ENCODE measurements around the gene SENP7.

Gene SENP7

DNA sequence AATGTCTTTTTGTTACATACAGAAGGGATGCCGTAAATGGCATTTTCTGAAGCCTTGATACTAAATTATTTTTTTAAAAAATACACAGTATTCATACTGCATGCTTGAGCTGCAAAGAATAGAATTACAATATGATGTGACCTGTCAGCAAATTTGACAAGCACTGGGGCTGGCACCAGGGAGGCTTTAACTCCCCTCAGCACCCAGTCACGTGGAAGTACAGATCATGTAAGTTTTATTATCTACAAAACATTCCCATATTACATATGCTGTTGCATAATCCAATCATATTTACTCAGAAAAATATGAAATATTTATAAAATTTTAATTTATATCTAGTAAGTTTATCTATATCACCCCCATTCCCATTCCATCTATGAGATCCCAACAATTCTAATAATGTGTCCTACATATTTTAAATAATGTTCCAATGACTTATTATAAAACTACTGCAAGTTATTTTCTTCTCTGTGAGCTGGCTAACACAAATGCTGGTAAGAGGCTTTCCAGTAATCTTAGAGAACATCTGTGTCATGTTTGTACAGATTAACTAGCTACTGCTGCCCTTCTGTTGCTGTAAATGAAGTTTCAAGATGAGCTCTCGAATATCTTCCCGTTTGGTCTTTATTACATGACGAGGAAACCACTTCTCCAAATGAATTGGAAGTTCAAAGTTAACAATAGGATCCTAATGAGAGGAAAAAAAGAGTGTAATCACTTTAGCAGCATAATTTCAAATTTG, 187.4 kb downstream of the SENP7 start:
- POLR2A ChIA-PET, result no interaction called here
- CTCF ChIA-PET, result no interaction called here
- no peak for TF ChIP-seq SUZ12 (IDR thresholded peaks at IDR 0.05)
- no peak for TF ChIP-seq SP1 (IDR thresholded peaks at IDR 0.05)
- TF ChIP-seq NFRKB (IDR thresholded peaks at IDR 0.05), result no peak
- no peak for TF ChIP-seq ARNT (IDR thresholded peaks at IDR 0.05)
- TF ChIP-seq ELF4 (IDR thresholded peaks at IDR 0.05), result no peak
- TF ChIP-seq FOXA1 (IDR thresholded peaks at IDR 0.05), result no peak
- no peak for TF ChIP-seq BHLHE40 (IDR thresholded peaks at IDR 0.05; ENCODE audit: borderline replicate concordance)
- TF ChIP-seq LEF1 (IDR thresholded peaks at IDR 0.05; ENCODE audit: borderline replicate concordance), result no peak
- no peak for TF ChIP-seq CTBP1 (IDR thresholded peaks at IDR 0.05; ENCODE audit: borderline replicate concordance)
- no peak for TF ChIP-seq FOXK2 (IDR thresholded peaks at IDR 0.05)
- no peak for TF ChIP-seq L3MBTL2 (conservative IDR thresholded peaks at IDR 0.05)
- no peak for TF ChIP-seq FOXM1 (IDR thresholded peaks at IDR 0.05; ENCODE audit: borderline replicate concordance)
- TF ChIP-seq HDGF (IDR thresholded peaks at IDR 0.05; ENCODE audit: borderline replicate concordance), result no peak
- TF ChIP-seq, protein P1, sequence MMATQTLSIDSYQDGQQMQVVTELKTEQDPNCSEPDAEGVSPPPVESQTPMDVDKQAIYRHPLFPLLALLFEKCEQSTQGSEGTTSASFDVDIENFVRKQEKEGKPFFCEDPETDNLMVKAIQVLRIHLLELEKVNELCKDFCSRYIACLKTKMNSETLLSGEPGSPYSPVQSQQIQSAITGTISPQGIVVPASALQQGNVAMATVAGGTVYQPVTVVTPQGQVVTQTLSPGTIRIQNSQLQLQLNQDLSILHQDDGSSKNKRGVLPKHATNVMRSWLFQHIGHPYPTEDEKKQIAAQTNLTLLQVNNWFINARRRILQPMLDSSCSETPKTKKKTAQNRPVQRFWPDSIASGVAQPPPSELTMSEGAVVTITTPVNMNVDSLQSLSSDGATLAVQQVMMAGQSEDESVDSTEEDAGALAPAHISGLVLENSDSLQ (IDR thresholded peaks at IDR 0.05), result no peak
- TF ChIP-seq TARDBP (IDR thresholded peaks at IDR 0.05), result no peak
- TF ChIP-seq ZNF384 (IDR thresholded peaks at IDR 0.05), result no peak
- DNase-seq (ENCODE audit: extremely low spot score), result no peak

DNA sequence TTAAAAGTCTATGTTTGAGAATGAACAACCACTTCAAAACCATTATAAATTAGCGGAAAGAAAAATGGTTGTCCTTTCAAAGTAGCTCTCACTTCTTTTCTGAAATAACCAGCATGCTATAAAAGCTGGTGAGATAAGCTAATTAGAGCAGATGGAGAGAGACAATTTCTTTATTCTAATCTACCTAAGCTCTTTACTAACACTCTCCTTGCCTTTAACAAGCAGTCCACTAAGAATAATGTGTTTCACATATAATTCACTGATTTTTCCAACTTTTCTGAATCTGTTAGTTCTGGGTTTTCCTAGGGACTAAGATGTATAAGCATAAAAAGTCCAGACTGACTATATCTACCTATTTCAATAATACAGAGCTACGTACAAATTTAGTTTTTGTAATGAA, 192.5 kb downstream of the SENP7 start, which contains the start of gene IMPG2:
TSS of gene IMPG2 (minus strand) at position 101 of the 400 bp plus-strand sequence. CDS start 203 bp downstream, outside the sequence.
- TF ChIP-seq ARNT (IDR thresholded peaks at IDR 0.05) (no peak), SP1 (IDR thresholded peaks at IDR 0.05) (no peak), HDGF (IDR thresholded peaks at IDR 0.05; ENCODE audit: borderline replicate concordance) (no peak), CTBP1 (IDR thresholded peaks at IDR 0.05; ENCODE audit: borderline replicate concordance) (no peak), L3MBTL2 (conservative IDR thresholded peaks at IDR 0.05) (no peak), NFRKB (IDR thresholded peaks at IDR 0.05) (no peak), BHLHE40 (IDR thresholded peaks at IDR 0.05; ENCODE audit: borderline replicate concordance) (no peak)
- TF ChIP-seq, protein P1 (IDR thresholded peaks at IDR 0.05), result no peak
- DNase-seq (ENCODE audit: extremely low spot score), result no peak
- ChIA-PET POLR2A (no interaction called here), CTCF (no interaction called here)

DNA sequence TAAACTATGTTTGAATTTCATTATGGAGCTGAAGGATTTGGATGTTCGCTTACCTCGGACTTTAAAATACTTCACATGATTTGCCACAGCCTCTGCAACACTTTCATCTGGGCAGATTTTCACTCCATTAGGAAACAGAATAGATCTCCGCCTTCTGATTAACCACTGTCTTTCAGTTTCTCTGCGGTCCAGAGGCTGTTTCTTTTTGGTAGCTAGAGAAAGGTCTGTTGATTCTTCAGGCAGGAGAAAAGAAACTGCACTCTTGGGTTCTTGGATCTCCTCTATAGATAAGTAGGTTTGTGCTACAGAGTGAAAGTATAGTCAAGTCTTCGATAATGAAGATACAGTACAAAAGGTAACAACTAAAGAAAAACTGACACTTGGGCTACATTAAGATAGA, 193.5 kb downstream of the SENP7 start:
- DNase-seq (ENCODE audit: extremely low spot score), result no peak
- TF ChIP-seq ZNF384 (IDR thresholded peaks at IDR 0.05) (no peak), HDGF (IDR thresholded peaks at IDR 0.05; ENCODE audit: borderline replicate concordance) (no peak), FOXA1 (IDR thresholded peaks at IDR 0.05) (no peak), SP1 (IDR thresholded peaks at IDR 0.05) (no peak), SUZ12 (IDR thresholded peaks at IDR 0.05) (no peak), TARDBP (IDR thresholded peaks at IDR 0.05) (no peak), LEF1 (IDR thresholded peaks at IDR 0.05; ENCODE audit: borderline replicate concordance) (no peak), ARNT (IDR thresholded peaks at IDR 0.05) (no peak), L3MBTL2 (conservative IDR thresholded peaks at IDR 0.05) (no peak)
- ChIA-PET CTCF (no interaction called here), POLR2A (no interaction called here)

DNA sequence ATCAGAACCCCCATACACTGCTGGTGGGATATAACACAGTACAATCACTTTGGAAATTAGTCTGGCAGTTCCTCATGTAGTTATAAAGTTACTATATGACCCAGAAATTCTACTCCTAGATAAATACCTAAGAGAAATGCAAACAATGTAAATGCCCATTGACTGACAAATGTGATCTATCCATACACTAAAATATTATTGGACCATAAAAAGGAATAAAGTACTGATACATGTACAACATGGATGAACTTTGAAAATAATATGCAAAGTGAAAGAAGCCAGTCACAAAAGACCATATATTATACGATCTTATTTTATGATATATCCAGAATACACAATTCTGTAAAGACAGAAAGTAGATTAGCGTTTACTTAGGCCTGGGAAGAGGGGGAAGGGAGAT, 200.5 kb downstream of the SENP7 start:
- DNase-seq (ENCODE audit: extremely low spot score), result no peak
- CTCF ChIA-PET, result no interaction called here
- POLR2A ChIA-PET, result no interaction called here
- peak; percentile 50; the same call in 1 of the 2 replicates for TF ChIP-seq FOXA1 (IDR thresholded peaks at IDR 0.05)
- no peak for TF ChIP-seq SUZ12 (IDR thresholded peaks at IDR 0.05)
- TF ChIP-seq, protein P1 (IDR thresholded peaks at IDR 0.05), result peak; percentile 30; the same call in 1 of the 2 replicates
- TF ChIP-seq CTBP1 (IDR thresholded peaks at IDR 0.05; ENCODE audit: borderline replicate concordance), result no peak

DNA sequence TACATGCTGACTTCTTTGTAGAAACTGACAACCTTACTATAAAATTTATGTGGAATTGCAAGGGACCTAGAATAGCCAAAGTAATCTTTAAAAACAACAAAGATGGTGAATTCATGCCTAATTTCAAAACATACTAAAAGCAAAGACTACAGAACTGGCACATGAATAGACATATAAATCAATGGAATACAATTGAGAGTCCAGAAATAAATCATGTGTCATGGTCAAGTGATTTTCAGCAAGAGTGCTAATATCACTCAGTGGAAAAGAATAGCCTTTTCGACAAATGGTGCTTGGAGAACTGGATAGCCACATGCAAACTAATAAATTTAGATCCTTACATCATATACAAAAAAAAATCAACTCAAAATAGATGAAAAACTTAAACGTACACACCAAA, 201.3 kb downstream of the SENP7 start:
- TF ChIP-seq HDGF (IDR thresholded peaks at IDR 0.05; ENCODE audit: borderline replicate concordance), result no peak
- TF ChIP-seq L3MBTL2 (conservative IDR thresholded peaks at IDR 0.05), result no peak
- TF ChIP-seq ARNT (IDR thresholded peaks at IDR 0.05), result peak; percentile 98
- TF ChIP-seq SUZ12 (IDR thresholded peaks at IDR 0.05), result no peak
- TF ChIP-seq FOXK2 (IDR thresholded peaks at IDR 0.05), result no peak
- peak; percentile 87 for TF ChIP-seq CTBP1 (IDR thresholded peaks at IDR 0.05; ENCODE audit: borderline replicate concordance)
- TF ChIP-seq NFRKB (IDR thresholded peaks at IDR 0.05), result no peak
- TF ChIP-seq, protein P1 (IDR thresholded peaks at IDR 0.05), result peak; percentile 97
- no peak for TF ChIP-seq FOXM1 (IDR thresholded peaks at IDR 0.05; ENCODE audit: borderline replicate concordance)
- peak; percentile 57; the same call in 1 of the 2 replicates for TF ChIP-seq ZNF384 (IDR thresholded peaks at IDR 0.05)
- no peak for TF ChIP-seq FOXA1 (IDR thresholded peaks at IDR 0.05)
- TF ChIP-seq LEF1 (IDR thresholded peaks at IDR 0.05; ENCODE audit: borderline replicate concordance), result no peak
- TF ChIP-seq SP1 (IDR thresholded peaks at IDR 0.05), result no peak
- TF ChIP-seq TARDBP (IDR thresholded peaks at IDR 0.05), result no peak
- no peak for TF ChIP-seq ELF4 (IDR thresholded peaks at IDR 0.05)
- TF ChIP-seq BHLHE40 (IDR thresholded peaks at IDR 0.05; ENCODE audit: borderline replicate concordance), result no peak
- no peak for DNase-seq (ENCODE audit: extremely low spot score)
- ChIA-PET POLR2A (no interaction called here), CTCF (no interaction called here)

Data from HEK293T (cell line).